NCI-H524 treated with DMSO at 0.1 percent for 48 hours (cell line): ENCODE measurements around the gene PTPRN2.
"Not testable (repeated sequence)": the region's sequence is repeated elsewhere in the genome, so short reads cannot be mapped to it uniquely, and the experiment has no call there.

Experiments
- DNase-seq: peaks from one replicate; lab custom pipeline; 2025; lab: John Stamatoyannopoulos, UW

Gene PTPRN2

GRCh38 chr7:157926521-157927150, 661.0 kb downstream of the PTPRN2 start:
- no peak for DNase-seq

- DNase-seq = no peak
Observed at GRCh38 chr7:157926107-157926506, 661.5 kb downstream of the PTPRN2 start.

- no peak for DNase-seq
Observed at GRCh38 chr7:157925383-157925875, 662.2 kb downstream of the PTPRN2 start.

DNA sequence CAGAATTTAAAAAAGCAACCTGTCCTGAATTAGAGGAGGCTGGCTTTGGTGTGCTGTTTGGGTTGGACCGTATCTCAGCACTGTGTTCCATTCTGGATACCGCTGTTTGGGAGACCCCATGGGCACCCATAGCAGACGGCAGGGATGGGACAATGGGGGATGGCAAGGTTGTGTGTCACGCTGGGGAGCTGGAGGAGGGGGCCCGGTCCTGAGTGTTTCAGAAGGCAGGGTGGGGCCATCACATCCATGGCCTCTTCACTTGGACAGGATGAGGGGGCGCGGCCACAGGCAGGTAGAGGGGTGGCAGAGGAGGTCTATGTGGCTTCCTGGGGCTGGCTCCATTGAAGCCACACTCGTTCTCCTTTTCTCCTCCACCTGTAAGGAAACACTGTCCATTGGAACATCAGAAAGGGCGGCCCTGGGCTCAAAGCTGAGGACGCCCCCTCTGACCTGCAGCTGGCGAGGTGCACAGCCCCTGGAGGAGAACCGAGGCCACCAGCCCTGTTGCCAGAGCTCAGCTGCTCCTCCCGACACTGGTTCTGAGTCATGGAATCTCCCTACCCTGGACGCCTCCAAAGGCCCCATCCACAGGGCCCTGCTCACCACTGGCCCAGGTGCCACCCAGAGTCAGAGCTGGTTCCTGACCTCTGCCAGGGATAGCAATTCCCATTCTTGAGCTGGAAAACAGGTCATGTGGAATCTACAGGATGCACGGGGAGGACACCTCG, 663.6 kb downstream of the PTPRN2 start:
- DNase-seq = no peak

DNA sequence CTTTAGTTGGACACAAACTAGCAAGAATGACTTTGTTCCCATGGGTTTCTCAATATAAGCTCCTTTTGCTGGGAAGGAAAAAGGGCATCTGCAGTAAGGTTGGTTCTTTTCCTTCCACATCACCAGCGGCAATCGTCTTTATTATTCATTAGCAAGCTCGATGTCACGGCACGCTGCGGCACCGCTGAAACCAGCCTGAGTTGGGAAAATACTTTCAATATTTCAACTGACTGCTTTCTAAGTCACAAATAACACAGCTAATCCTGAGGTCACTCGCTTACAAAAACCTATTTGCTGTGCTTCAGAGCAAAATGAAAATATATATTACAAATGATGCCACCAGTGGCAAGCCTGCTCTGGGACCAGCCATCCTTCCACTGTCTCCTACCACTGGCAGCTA, 665.0 kb downstream of the PTPRN2 start:
- DNase-seq = no peak

GRCh38 chr7:157918326-157919080, 669.1 kb downstream of the PTPRN2 start:
- no peak for DNase-seq

DNA sequence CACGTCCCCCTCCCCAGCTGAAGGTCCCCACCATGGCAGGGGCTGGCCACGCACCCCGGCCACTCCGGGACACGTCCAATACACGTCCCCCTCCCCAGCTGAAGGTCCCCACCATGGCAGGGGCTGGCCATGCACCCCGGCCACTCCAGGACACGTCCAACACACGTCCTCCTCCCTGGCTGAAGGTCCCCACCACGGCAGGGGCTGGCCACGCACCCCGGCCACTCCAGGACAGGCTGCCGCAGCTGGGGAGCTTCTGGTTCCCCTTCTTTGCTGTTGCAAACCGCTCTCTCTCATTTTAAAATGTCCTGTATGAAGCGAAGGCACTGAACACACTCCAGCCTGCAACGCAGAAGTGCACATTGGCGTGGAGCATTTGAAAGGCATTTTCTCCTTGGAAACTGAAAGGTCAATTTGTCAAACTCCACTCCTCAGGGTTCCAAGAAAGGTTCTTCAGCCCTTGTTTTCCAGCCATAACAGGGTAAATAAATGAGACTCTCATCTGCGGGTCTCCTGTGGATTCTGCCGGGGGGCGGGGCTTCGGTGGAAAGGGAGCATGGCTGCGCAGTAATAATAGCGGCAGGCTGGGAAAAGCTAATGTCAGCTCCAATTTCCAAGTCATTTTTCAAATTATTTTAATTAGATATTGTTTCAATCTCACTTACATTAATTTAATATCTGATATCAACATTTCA, 670.5 kb downstream of the PTPRN2 start:
- DNase-seq = no peak

GRCh38 chr7:157910446-157910845, 677.2 kb downstream of the PTPRN2 start:
- no peak for DNase-seq

- DNase-seq = not testable (repeated sequence)
Observed at GRCh38 chr7:157910045-157910444, 677.6 kb downstream of the PTPRN2 start.

DNA sequence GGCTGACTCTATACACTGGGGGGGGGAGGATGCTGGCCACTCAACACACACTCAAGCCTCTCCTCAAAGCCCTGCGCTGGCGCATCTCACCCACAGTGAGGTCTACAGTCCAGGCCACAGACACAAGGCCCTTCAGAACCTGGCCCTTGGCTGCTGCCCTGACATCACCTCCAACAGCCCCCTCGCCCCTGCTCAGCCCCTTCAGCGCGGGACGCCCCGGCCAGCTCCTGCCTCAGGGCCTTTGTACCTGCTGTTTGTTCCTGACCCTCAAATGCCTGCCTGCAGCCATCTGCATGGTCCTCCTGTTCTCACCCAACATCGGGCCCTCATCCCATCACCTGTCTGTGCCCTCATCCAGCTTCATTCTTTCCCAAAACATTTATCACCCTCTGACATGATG, 678.3 kb downstream of the PTPRN2 start:
- no peak for DNase-seq

DNA sequence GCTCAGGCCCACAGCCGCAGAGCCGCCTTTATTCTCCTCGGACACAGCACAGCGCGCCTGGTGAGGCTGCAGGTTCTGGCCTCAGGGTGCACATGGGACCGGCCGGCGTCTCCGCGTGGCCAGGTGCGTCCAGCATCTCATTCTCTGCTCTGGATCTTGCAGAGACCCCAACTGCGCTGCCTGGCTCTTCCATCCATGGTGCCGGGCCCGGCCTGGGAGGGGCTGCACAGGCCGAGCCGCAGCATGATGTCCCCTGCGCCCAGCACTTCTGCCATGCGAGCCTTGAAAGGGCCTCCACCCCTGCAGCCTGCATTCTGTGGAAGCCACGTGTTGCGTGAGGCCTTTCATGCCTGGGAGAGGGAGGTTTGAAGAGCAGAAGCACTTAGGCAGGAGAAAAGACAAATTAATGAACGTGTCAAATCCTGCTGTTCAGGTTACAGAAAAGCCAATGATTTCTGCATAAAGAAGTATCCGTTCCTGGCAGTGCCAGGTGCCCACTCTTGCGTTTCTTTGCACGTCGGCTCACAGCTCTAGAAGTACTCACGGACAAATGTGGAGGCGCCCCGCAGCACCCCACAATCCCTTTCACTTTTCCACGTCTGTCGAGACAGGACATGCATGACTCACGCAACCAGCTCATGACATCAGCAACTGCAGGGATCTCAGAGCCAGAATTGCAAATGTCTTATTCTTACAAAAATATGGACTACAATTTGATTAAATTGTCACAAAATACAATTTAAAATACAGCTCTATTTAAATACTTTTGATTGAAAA, 679.4 kb downstream of the PTPRN2 start:
- DNase-seq = no peak

- DNase-seq = no peak
Observed at GRCh38 chr7:157907091-157907490, 680.5 kb downstream of the PTPRN2 start.

DNA sequence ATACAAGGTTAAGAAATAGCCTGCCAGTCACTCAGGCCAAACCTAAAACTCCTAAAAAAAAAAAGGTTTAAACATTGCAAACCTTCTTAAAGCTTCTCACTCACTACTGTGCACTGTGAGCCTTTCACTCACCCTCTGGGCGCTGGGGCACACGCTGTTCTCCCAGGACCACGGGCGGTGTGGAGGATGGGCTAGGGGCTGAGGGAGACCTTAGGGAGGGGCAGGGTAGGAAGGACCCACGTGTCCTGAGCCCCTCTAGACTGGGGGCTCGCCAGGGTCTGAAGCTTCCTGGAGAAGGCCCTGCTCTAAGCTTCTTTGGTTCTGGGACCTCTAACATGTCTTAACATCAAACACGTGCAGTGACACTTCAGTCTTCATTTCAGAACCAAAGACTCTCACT, 681.0 kb downstream of the PTPRN2 start:
- no peak for DNase-seq

GRCh38 chr7:157905651-157906461, 681.8 kb downstream of the PTPRN2 start:
- DNase-seq = no peak

GRCh38 chr7:157904866-157905570, 682.6 kb downstream of the PTPRN2 start:
- DNase-seq = no peak

DNA sequence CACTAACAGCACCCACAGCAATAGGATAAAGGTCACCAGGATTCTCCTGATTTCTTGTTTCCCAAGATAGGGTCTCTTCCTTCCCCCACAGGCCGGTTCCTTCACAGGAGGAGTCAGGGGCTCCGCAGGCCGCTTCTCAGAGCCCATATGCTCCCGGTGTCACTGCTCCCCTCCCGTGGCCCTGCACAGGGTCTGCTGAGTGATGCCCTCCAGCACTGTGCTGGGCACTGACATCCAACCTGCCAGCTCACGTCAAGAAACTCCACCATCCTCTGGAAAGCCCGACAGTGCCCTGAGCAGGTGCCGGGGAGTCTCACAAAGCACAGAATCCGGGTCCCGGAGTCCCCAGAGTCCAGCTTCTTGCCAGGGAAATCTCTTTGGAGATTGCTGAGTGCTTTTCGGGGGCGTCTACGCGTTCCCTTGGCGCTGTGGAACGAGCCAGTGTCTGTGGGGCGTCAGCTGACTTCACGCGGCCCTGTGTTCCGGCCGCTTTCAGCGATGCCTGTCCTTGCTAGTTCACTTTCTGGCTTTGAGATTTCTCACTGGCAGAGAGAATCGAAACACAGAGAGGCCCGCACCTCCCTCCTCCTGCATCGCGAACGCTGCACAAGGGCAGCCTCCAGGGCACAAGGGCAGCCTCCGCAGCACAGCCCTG, 683.3 kb downstream of the PTPRN2 start:
- DNase-seq = no peak

- DNase-seq = no peak
Observed at GRCh38 chr7:157903710-157904109, 683.9 kb downstream of the PTPRN2 start.

GRCh38 chr7:157903296-157903695, 684.3 kb downstream of the PTPRN2 start:
- DNase-seq = no peak

GRCh38 chr7:157901816-157902610, 685.6 kb downstream of the PTPRN2 start:
- DNase-seq = not testable (repeated sequence)
